HG02938 (cell line): ENCODE results near the gene RRP15.

Source experiments
- ATAC-seq: cut with Tn5 transposase; IDR thresholded peaks from one replicate; pipeline ENCODE4 v1.9.1; 2021; ENCODE audit warnings: mild to moderate bottlenecking, moderate library complexity; ENCODE audit not compliant: unreplicated experiment

Gene RRP15

GRCh38 chr1:218384581-218384993 lies 99.5 kb downstream of the RRP15 start:
- no peak for ATAC-seq
